ENCODE measurements around the gene UCK2. TPM values are rescaled to one million over a fixed set of nuclear protein-coding genes. Genes with fewer than 3 reads are reported as not detected.

UCK2 gene
- polyA plus RNA-seq, 3 donors = 6.7 to 22.6 (median 15.8) TPM

DNA sequence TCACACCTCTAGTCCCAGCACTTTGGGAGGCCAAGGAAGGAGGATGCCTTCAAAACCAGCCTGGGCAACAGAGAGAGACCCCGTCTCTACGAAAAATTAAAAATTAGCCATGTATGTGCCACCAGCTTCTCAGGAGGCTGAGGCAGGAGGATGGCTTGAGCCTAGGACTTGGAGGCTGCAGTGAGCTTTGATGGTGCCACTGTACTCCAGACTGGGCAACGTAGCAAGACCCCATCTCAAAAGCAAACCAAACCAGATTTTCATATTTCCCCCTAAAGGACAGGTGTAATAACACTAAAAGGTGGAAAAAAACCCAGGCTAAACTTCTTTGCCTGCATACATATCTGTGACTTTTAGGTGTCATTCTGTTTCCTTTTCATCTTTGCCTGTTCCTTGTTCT, 3.7 kb downstream of the UCK2 start:
- WGBS, 3 donors = 96 to 100% (median 98%) methylated on average over 3 of the region's 3 CpGs
- H3K27ac ChIP-seq (ENCODE audit: low read depth, low read length) = no peak overlapping the region

GRCh38 chr1:165832902-165833301, 5.5 kb downstream of the UCK2 start:
- 73 to 86% (median 81%) methylated on average over 9 of the region's 9 CpGs for WGBS, 3 donors
- H3K27ac ChIP-seq (ENCODE audit: low read depth, low read length) = no peak overlapping the region

DNA sequence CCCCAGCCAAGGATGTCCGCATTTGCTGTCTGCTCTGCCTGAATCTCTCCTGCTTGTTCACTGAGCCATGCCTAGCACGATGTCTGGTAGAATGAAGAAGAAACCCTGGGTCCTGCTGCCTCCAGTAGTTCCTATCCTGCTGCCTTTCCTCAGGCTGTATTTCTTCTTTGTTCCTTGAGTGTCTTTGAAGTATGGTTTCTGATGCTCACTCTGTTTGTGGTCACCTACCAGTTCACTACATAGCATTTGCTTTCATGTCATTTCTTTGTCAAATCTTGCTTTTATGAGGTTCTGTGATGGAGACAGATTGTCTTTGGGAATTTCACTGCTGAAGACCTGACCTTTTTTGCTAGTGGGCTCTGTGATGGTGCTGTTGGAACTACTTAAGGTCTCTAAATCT, 5.9 kb downstream of the UCK2 start:
- H3K27ac ChIP-seq (ENCODE audit: low read depth, low read length) = no peak overlapping the region
- WGBS, 3 donors = 73 to 85% (median 81%) methylated on average over 2 of the region's 2 CpGs

DNA sequence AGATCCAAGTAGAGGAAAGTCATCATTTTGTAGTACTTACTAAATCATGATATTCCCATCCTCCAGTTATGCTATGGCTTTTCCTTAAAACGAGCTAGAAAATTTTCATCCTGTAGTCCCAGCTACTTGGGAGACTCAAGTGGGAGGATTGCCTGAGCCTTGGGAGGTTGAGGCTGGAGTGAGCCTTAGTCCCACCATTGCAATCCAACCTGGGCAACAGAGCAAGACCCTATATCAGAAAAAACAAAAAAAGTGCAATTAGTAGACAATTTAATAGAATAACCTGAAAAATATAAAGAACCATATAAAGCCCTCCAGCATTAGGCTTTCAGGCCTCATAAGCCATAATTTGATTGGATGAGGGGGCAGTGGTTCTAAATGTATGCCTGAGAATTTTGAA, 6.8 kb downstream of the UCK2 start:
- WGBS, 3 donors = 78 to 100% (median 89%) methylated on average over 1 of the region's 1 CpG
- no peak overlapping the region for H3K27ac ChIP-seq (ENCODE audit: low read depth, low read length)

DNA sequence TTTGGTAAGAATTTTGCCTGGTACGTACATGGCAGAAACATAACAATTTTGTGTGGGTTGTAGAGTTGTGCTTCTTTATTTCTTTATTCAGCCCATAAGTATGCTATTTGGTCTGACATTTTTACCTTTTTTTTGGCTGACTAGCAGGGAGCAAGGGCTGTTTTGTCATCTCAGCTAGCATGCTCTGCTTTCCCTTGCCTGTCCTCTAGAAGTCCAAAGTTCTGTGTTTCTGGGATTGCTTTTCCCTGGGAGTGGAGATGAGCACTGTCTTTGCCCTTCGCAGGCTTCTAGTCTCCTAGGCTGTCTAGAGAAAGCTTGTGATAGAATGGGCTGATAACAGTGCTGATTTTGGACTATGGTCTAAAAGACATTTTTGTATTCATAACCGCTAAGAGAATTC, 7.5 kb downstream of the UCK2 start:
- no peak overlapping the region for H3K27ac ChIP-seq (ENCODE audit: low read depth, low read length)
- 93 to 94% (median 93%) methylated on average over 3 of the region's 3 CpGs for WGBS, 3 donors

- no peak overlapping the region for H3K27ac ChIP-seq (ENCODE audit: low read depth, low read length)
- WGBS, 3 donors = 52 to 73% (median 59%) methylated on average over 6 of the region's 6 CpGs
Observed at GRCh38 chr1:165836664-165837482, 9.5 kb downstream of the UCK2 start.

GRCh38 chr1:165837838-165838364, 10.5 kb downstream of the UCK2 start:
- 52 to 78% (median 71%) methylated on average over 6 of the region's 6 CpGs for WGBS, 3 donors
- H3K27ac ChIP-seq (ENCODE audit: low read depth, low read length) = no peak overlapping the region

DNA sequence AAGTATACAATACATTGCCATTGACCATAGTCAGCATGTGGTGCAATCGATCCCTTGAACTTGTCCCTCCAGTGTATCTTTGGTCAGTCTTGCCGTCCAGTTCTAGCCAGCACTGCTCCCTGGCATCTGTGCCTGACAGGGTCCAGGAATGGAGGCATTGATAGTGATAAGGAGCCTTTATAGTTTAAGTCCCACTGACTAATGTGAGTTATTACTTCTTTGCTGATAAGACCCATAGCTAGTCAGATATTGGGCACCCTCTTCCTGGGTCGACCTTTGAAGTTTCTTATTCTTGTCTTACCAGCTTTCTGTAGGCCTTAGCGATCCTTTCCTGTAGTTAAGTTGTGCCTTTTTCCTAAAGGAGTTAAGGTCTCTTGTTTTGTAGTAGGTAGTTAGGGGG, 13.0 kb downstream of the UCK2 start:
- WGBS, 3 donors = 49 to 94% (median 90%) methylated on average over 4 of the region's 4 CpGs
- no peak overlapping the region for H3K27ac ChIP-seq (ENCODE audit: low read depth, low read length)

- no peak overlapping the region for H3K27ac ChIP-seq (ENCODE audit: low read depth, low read length)
- 80 to 89% (median 85%) methylated on average over 3 of the region's 3 CpGs for WGBS, 3 donors
Observed at GRCh38 chr1:165841582-165842017, 14.2 kb downstream of the UCK2 start.

DNA sequence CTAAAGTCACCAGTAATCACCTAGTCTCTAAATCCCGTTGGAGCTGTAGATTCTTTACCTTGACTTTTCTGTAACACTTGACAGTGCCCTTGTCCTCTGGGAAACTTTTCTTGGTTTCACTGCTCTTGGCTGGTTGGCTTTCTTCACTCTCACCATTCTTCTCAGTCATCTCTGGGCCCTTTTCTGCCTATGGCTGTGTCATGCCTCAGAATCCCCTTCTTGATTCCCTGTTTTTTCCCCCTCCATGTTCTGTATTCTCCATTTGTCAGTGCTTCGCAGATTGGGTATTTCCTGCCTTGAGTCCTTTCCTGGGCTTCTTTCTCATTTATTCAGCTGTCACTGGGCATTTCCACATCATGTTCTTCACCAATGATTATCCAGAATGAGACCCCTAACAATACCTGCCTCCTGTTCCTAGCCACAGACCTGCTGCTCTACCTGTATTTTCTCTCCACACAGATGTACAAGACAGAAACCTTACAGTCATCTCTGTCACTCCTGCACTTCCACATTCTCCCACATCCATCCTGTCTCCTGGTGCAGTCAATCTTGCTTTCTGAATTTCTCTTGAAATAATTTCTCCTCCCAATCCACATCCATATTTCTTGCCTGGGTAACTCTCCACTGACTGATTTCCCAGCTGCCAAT, 14.7 kb downstream of the UCK2 start:
- no peak overlapping the region for H3K27ac ChIP-seq (ENCODE audit: low read depth, low read length)
- WGBS, 3 donors = 59 to 66% (median 64%) methylated on average over 2 of the region's 2 CpGs

GRCh38 chr1:165842671-165843129, 15.3 kb downstream of the UCK2 start:
- no peak overlapping the region for H3K27ac ChIP-seq (ENCODE audit: low read depth, low read length)
- WGBS, 3 donors = 11 to 30% (median 17%) methylated on average over 5 of the region's 5 CpGs

DNA sequence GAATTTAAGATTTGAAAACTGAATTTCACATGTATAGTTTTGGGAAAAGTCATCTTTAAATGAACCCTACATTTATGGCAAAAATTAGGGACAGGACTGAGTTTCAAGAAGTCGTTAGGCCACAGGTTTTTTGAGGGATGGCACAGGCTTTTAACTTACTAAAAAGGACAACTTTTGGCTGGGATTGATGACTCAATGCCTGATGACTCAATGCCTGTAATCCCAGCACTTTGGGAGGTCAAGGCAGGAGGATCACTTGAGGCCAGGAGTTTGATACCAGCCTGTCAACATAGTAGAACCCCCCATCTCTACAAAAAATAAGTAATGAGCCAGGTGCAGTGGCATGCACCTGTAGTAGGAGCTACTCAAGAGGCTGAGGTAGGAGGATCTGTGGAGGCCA, 15.9 kb downstream of the UCK2 start:
- WGBS, 3 donors = 59 to 92% (median 73%) methylated on average over 1 of the region's 1 CpG
- H3K27ac ChIP-seq (ENCODE audit: low read depth, low read length) = no peak overlapping the region

GRCh38 chr1:165844114-165844798, 16.8 kb downstream of the UCK2 start:
- WGBS, 3 donors = 72 to 76% (median 76%) methylated on average over 11 of the region's 11 CpGs
- no peak overlapping the region for H3K27ac ChIP-seq (ENCODE audit: low read depth, low read length)

DNA sequence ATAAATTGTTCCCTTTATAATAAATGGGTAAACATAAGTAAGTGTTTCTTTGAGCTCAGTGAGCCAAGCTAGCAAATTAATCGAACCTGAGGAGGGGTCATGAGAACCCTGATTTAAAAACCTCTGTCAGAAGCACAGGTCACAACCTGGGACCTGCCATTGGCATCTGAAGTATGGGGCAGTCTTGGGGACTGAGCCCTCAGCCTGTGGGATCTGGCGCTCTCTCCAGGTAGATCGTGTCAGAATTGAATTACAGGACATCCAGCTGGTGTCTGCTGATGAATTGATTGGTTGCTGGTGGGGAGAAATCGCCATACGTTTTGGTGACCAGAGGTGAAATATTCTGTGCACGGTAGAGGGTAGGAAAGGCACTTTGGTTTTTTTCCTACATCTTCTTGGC, 17.5 kb downstream of the UCK2 start:
- 73 to 78% (median 75%) methylated on average over 6 of the region's 6 CpGs for WGBS, 3 donors
- H3K27ac ChIP-seq (ENCODE audit: low read depth, low read length) = no peak overlapping the region

GRCh38 chr1:165845569-165845968, 18.2 kb downstream of the UCK2 start:
- no peak overlapping the region for H3K27ac ChIP-seq (ENCODE audit: low read depth, low read length)
- 80 to 99% (median 96%) methylated on average over 3 of the region's 3 CpGs for WGBS, 3 donors

- H3K27ac ChIP-seq (ENCODE audit: low read depth, low read length) = no peak overlapping the region
- WGBS, 3 donors = 85 to 89% (median 88%) methylated on average over 2 of the region's 2 CpGs
Observed at GRCh38 chr1:165845992-165846748, 18.8 kb downstream of the UCK2 start.

GRCh38 chr1:165847486-165847885, 20.1 kb downstream of the UCK2 start:
- 66 to 94% (median 93%) methylated on average over 3 of the region's 3 CpGs for WGBS, 3 donors
- H3K27ac ChIP-seq (ENCODE audit: low read depth, low read length) = no peak overlapping the region

DNA sequence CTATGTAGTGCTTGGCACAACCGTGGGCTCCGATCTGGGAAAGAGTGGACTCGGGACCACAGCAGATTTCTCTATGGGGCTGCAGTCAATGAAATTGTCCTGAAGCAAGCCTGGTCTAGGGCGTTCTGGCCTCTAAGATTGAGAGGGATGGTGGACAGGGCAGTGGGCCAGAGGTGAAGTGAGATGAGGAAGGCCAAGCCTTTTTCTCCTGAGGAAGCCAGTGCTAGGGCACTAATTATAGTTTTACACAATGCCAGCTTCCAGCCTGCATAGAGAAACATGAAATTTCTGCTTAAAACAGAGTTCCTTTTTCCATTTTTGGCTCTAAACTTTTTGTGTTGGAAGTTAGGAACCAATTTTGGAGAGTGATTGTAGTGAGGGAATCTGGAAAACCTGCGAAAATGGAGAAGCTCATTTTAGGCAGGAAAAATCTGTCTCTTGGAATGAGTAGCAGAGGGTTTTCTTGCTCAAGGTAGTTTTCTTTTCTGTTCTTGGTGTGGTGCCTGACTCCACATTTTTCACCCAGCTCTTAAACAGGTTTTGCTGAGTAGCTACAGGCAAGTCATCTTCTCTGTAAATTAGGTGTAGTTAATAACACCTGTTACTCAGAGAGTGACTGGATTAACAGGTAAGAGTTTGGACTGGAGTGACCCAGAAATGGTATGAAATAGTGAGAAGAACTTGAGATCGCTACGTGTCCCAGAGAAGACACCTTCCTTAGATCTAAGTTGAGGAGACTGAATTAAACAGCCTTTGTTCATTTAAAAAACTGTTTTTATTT, 22.1 kb downstream of the UCK2 start:
- no peak overlapping the region for H3K27ac ChIP-seq (ENCODE audit: low read depth, low read length)
- 80 to 93% (median 84%) methylated on average over 7 of the region's 7 CpGs for WGBS, 3 donors
